Measurements from ENCODE around the gene EYA2.
A peak's percentile ranks its signal among the peaks of the same experiment; 100 is the strongest.
"Not testable (repeated sequence)": the region's sequence is repeated elsewhere in the genome, so short reads cannot be mapped to it uniquely, and the experiment has no call there.

Gene EYA2

GRCh38 chr20:46959081-46959692, 64.5 kb downstream of the EYA2 start:
- peak; percentile 63 for DNase-seq

- DNase-seq = no peak
Measured at GRCh38 chr20:46959821-46960220, 65.2 kb downstream of the EYA2 start.

- DNase-seq = no peak
Measured at GRCh38 chr20:46960536-46960935, 65.9 kb downstream of the EYA2 start.

- DNase-seq = not testable (repeated sequence)
Measured at GRCh38 chr20:46961968-46962367, 67.3 kb downstream of the EYA2 start.

GRCh38 chr20:46962452-46963195, 68.0 kb downstream of the EYA2 start:
- peak; percentile 52 for DNase-seq

GRCh38 chr20:46963196-46963529, 68.5 kb downstream of the EYA2 start:
- peak; percentile 88 for DNase-seq

GRCh38 chr20:46963758-46964617, 69.3 kb downstream of the EYA2 start:
- DNase-seq = peak; percentile 82

- peak; percentile 16 for DNase-seq
Measured at GRCh38 chr20:46964618-46965455, 70.2 kb downstream of the EYA2 start.

GRCh38 chr20:46965477-46965876, 70.8 kb downstream of the EYA2 start:
- DNase-seq = peak; percentile 86

GRCh38 chr20:46967646-46968045, 73.0 kb downstream of the EYA2 start:
- DNase-seq = peak; percentile 53

- DNase-seq = peak; percentile 80
Measured at GRCh38 chr20:46970937-46971630, 76.4 kb downstream of the EYA2 start.

- DNase-seq = peak; percentile 69
Measured at GRCh38 chr20:46973766-46974165, 79.1 kb downstream of the EYA2 start.

GRCh38 chr20:46974669-46975434, 80.2 kb downstream of the EYA2 start:
- DNase-seq = no peak

- DNase-seq = peak; percentile 14
Measured at GRCh38 chr20:46975976-46976375, 81.3 kb downstream of the EYA2 start.

GRCh38 chr20:46977204-46977603, 82.6 kb downstream of the EYA2 start:
- no peak for DNase-seq

- no peak for DNase-seq
Measured at GRCh38 chr20:46977909-46978588, 83.4 kb downstream of the EYA2 start.

- DNase-seq = peak; percentile 79
Measured at GRCh38 chr20:46978951-46979491, 84.4 kb downstream of the EYA2 start.

GRCh38 chr20:46979603-46980241, 85.1 kb downstream of the EYA2 start:
- peak; percentile 58 for DNase-seq

GRCh38 chr20:46981184-46981583, 86.5 kb downstream of the EYA2 start:
- DNase-seq = no peak

- no peak for DNase-seq
Measured at GRCh38 chr20:46983466-46983865, 88.8 kb downstream of the EYA2 start.

All from NCI-H69 (cell line).